Spleen (tissue), 11 donors: ENCODE results near the gene TXNDC8. TPM values are rescaled to one million over a fixed set of nuclear protein-coding genes. Genes with fewer than 3 reads are reported as not detected.

ENCODE experiments used
- DNase-seq: peaks from one replicate; pipeline ENCODE4 v3.0.0-alpha.2; 2020
- H3K27ac ChIP-seq, 8 donors: fragments of 200-600 bp; sonication (generic) in 7 of 8; 1 replicate in 4 of 8; 2 replicates in 4 of 8; pipeline versions ENCODE4 v1.5.0 to v1.8.0; 2016 to 2021; ENCODE audit warnings: inconsistent platforms in 4 of 8, mild to moderate bottlenecking in 4 of 8, moderate library complexity in 1 of 8
- H3K27me3 ChIP-seq, 7 donors: fragments of 200-600 bp; sonication (generic) in 6 of 7; replicated peaks in 1 of 7; 1 replicate in 4 of 7; 2 replicates in 3 of 7; pipeline versions ENCODE4 v1.5.0 to v1.8.0; 2016 to 2021; ENCODE audit warnings: inconsistent platforms in 3 of 7, mild to moderate bottlenecking in 1 of 7
- H3K36me3 ChIP-seq, 6 donors: fragments of 200-600 bp; sonication (generic) in 5 of 6; 1 replicate in 4 of 6; 2 replicates in 2 of 6; pipeline versions ENCODE4 v1.5.0 to v1.8.0; 2016 to 2021; ENCODE audit warnings: inconsistent platforms in 2 of 6
- H3K4me1 ChIP-seq, 6 donors: fragments of 200-600 bp; sonication (generic) in 5 of 6; 1 replicate in 3 of 6; 2 replicates in 3 of 6; pipeline versions ENCODE4 v1.5.0 to v1.8.0; 2016 to 2021; ENCODE audit warnings: inconsistent platforms in 3 of 6
- H3K4me3 ChIP-seq, 8 donors: fragments of 200-600 bp; sonication (generic) in 7 of 8; 1 replicate in 4 of 8; 2 replicates in 4 of 8; pipeline versions ENCODE4 v1.5.0 to v1.8.0; 2016 to 2021; ENCODE audit warnings: inconsistent platforms in 4 of 8, mild to moderate bottlenecking in 4 of 8, moderate library complexity in 2 of 8
- H3K9me3 ChIP-seq, 8 donors: fragments of 200-600 bp; sonication (generic) in 7 of 8; 1 replicate in 4 of 8; 2 replicates in 4 of 8; pipeline versions ENCODE4 v1.5.0 to v1.8.0; 2016 to 2021; ENCODE audit warnings: inconsistent platforms in 4 of 8
- POLR2A ChIP-seq, 3 donors: fragments of 450-650 bp; IDR thresholded peaks; one replicate each; pipeline ENCODE4 v1.5.1; 2017; ENCODE audit warnings: antibody characterized with exemption in 3 of 3, mild to moderate bottlenecking in 1 of 3
- POLR2AphosphoS5 ChIP-seq, 3 donors: sonication (generic); formaldehyde crosslinking; IDR thresholded peaks; one replicate each; pipeline ENCODE4 v1.5.1; 2017; ENCODE audit warnings: antibody characterized with exemption in 3 of 3
- WGBS, 5 donors: extraction: QIAGEN DNeasy Blood & Tissue Kit in 3 of 5; methylation state at CpG; one replicate each; pipeline versions ENCODE4 v1.1.5 to v1.1.7; 2013 to 2018; 5-methylcytosine and 5-hydroxymethylcytosine counted together
- intact Hi-C: fragments of 100-400 bp; cut with DNase I; formaldehyde crosslinking; loops from one replicate; pipeline ENCODE4 v1.15.0; 2023; ENCODE audit warnings: low total_unique reads
- polyA plus RNA-seq, 3 donors: library from polyadenylated mRNA; stranded (reverse); fragments of 200-250 nt; gene quantifications; one replicate each; pipeline ENCODE4 v1.2.1, GENCODE V29; 2013
- total RNA-seq, 7 donors: library from RNA; depleted of rRNA in 3 of 7; stranded (reverse); fragments of >200 nt in 3 of 7; fragmentation: NEBNext Ultra II Directional in 4 of 7; extraction: Animal tissue kit (Norgen Biotek cat#: 25700) in 4 of 7; gene quantifications; one replicate each; pipeline versions ENCODE4 v1.1.0 to v1.2.1, GENCODE V29; 2016 to 2021
- TF ChIP-seq, protein P1 (sequence below), 11 experiments: fragments of 200-600 bp in 7 of 11; fragments of 450-650 bp in 4 of 11; sonication (generic) in 4 of 11; IDR thresholded peaks in 8 of 11; conservative IDR thresholded peaks in 3 of 11; 1 replicate in 7 of 11; 2 replicates in 4 of 11; pipeline versions ENCODE4 v1.4.0 to v1.8.0; 2016 to 2021; ENCODE audit warnings: antibody characterized with exemption in 11 of 11, inconsistent platforms in 4 of 11, mild to moderate bottlenecking in 1 of 11
- donor health status: healthy with polysubstance abuse.
- donor health status: DM: no; HTN: no; CAD: no; lungs with moderate emphysema.
- donor health status: DM: no; HTN: no; CAD: no.
- donor health status: Bipolar disorder and iron deficiency.
- donor health status: healthy.
- donor health status: DM: no; HTN: no; CAD: no.
- donor health status: DM: yes; HTN: yes; CAD: no.

TXNDC8 gene
- total and polyA plus RNA-seq, 10 donors: not detected

DNA sequence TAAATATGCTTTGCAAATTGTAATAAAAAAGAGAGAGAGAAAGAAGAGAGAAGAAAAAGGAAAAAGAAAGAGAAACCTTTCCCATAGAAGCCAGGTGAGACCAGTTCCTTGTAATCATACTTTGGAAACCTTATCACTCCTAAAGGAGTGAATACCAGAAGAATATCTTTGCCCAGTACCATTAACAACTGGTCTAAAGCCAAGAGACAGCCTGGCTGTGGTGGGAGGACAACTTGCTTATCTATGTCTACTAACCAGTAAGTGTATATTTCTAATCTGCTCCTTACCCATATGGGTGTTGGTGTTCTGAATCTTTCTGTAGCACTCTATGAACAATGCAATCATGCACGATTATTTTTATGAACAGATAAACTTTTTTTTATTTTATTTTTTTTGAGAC, 70.9 kb downstream of the TXNDC8 start:
- H3K9me3 ChIP-seq: no peaks in the 10 kb centered on the region
- no peaks in the 10 kb centered on the region for H3K4me1 ChIP-seq
- no peak overlapping the region for H3K4me3 ChIP-seq
- WGBS, 5 donors: 8 to 96% (median 48%) methylated on average over 1 of the region's 1 CpG; no CpG with 5 or more reads in 1 of the 5 donors
- H3K27ac ChIP-seq: no peak overlapping the region
- H3K36me3 ChIP-seq: no peaks in the 10 kb centered on the region
- TF ChIP-seq, protein P1, sequence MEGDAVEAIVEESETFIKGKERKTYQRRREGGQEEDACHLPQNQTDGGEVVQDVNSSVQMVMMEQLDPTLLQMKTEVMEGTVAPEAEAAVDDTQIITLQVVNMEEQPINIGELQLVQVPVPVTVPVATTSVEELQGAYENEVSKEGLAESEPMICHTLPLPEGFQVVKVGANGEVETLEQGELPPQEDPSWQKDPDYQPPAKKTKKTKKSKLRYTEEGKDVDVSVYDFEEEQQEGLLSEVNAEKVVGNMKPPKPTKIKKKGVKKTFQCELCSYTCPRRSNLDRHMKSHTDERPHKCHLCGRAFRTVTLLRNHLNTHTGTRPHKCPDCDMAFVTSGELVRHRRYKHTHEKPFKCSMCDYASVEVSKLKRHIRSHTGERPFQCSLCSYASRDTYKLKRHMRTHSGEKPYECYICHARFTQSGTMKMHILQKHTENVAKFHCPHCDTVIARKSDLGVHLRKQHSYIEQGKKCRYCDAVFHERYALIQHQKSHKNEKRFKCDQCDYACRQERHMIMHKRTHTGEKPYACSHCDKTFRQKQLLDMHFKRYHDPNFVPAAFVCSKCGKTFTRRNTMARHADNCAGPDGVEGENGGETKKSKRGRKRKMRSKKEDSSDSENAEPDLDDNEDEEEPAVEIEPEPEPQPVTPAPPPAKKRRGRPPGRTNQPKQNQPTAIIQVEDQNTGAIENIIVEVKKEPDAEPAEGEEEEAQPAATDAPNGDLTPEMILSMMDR (IDR thresholded peaks at IDR 0.05 in 8 of 11, conservative IDR thresholded peaks at IDR 0.05 in 3 of 11): no peak
- TF ChIP-seq POLR2AphosphoS5 (IDR thresholded peaks at IDR 0.05) (no peak), POLR2A (IDR thresholded peaks at IDR 0.05) (no peak)
- DNase-seq: no peak
- H3K27me3 ChIP-seq: no peaks in the 10 kb centered on the region
- intact Hi-C loops: no loop called here

DNA sequence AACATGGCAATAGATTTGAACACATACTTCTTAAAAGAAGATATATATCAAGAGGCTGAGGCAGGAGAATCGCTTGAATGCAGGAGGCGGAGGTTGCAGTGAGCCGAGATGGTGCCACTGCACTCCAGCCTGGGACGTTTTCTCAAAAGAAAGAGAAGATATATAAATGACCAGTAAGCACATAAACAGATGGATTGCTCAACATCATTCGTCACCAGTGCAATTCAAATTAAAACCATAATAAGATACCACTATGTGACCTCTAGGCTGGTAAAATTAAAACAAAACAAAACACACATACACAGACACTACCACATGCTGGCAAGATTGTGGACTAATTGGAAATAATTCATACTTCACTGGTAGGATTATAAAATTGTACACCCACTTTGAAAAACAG, 76.0 kb downstream of the TXNDC8 start:
- DNase-seq: no peak
- H3K27ac ChIP-seq: no peak overlapping the region
- intact Hi-C loops: no loop called here
- peaks cover 4 to 25% (median 14%) of the 10 kb centered on the region in 6 donors for H3K4me1 ChIP-seq
- 79 to 88% (median 86%) methylated on average over 5 of the region's 5 CpGs for WGBS, 5 donors
- TF ChIP-seq POLR2A (IDR thresholded peaks at IDR 0.05): no peak
- TF ChIP-seq POLR2AphosphoS5 (IDR thresholded peaks at IDR 0.05): no peak
- TF ChIP-seq, protein P1 (IDR thresholded peaks at IDR 0.05 in 8 of 11, conservative IDR thresholded peaks at IDR 0.05 in 3 of 11): no peak
- no peaks in the 10 kb centered on the region for H3K9me3 ChIP-seq
- H3K4me3 ChIP-seq: no peak overlapping the region
- no peaks in the 10 kb centered on the region for H3K36me3 ChIP-seq
- H3K27me3 ChIP-seq: no peaks in the 10 kb centered on the region

DNA sequence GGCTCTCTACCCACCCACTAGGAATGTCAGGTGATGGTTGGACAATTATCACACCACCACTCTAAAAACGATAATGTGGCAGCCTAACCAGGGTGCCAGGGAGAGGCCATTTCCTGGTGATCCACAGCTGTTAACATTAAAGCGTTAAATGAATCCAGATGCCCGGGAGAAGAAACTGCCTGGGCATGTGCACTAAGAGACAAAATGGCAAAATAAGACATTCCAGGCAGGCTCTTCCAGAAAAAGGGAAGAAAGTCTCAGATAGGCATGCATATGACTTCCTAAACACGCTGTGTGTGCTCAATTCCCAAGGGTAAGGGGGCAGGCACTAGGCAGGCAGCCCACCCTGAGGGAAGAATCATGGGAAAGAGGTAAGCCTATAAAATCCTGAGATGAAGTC, 76.8 kb downstream of the TXNDC8 start:
- no peaks in the 10 kb centered on the region for H3K36me3 ChIP-seq
- no peak overlapping the region for H3K4me3 ChIP-seq
- 39 to 66% (median 53%) methylated on average over 4 of the region's 4 CpGs for WGBS, 5 donors
- TF ChIP-seq POLR2A (IDR thresholded peaks at IDR 0.05) (no peak), POLR2AphosphoS5 (IDR thresholded peaks at IDR 0.05) (no peak)
- TF ChIP-seq, protein P1 (IDR thresholded peaks at IDR 0.05 in 8 of 11, conservative IDR thresholded peaks at IDR 0.05 in 3 of 11): no peak
- H3K27me3 ChIP-seq: no peaks in the 10 kb centered on the region
- DNase-seq: no peak
- H3K9me3 ChIP-seq: no peaks in the 10 kb centered on the region
- intact Hi-C loops: no loop called here
- H3K27ac ChIP-seq: no peak overlapping the region
- H3K4me1 ChIP-seq: peaks cover 4 to 25% (median 14%) of the 10 kb centered on the region in 6 donors

DNA sequence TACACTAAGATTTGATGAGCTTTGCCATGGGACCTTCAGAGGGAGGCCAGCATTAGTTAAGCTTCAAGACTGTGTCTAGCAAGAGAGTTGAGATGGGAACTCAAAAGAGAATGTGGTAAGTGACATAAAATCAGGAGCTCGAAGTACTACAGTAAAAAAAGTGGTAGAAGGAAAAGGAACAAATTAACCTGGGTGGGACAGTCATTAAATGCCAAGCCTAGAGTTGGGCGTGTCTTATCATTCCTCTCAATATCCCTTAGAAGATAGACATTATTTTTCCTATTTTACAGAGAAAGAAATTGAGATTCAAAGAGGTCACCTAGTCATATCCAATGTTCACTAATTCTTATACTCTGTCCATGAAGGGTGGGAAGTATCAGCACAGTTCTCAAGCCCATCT, 78.1 kb downstream of the TXNDC8 start:
- 80 to 90% (median 84%) methylated on average over 2 of the region's 2 CpGs for WGBS, 5 donors

More for the DNA sequence above, 78.1 kb downstream of the TXNDC8 start:
- no peak overlapping the region for H3K27ac ChIP-seq
- TF ChIP-seq POLR2A (IDR thresholded peaks at IDR 0.05) (no peak), POLR2AphosphoS5 (IDR thresholded peaks at IDR 0.05) (no peak)
- TF ChIP-seq, protein P1 (IDR thresholded peaks at IDR 0.05 in 8 of 11, conservative IDR thresholded peaks at IDR 0.05 in 3 of 11): no peak
- intact Hi-C loops: no loop called here
- no peak overlapping the region for H3K4me3 ChIP-seq
- H3K27me3 ChIP-seq: no peaks in the 10 kb centered on the region
- H3K4me1 ChIP-seq: peaks cover 4 to 36% (median 24%) of the 10 kb centered on the region in 6 donors
- no peaks in the 10 kb centered on the region for H3K9me3 ChIP-seq
- H3K36me3 ChIP-seq: no peaks in the 10 kb centered on the region
- no peak for DNase-seq
